WTC11 (cell line): ENCODE results near the gene ZNF736.
"Not testable (repeated sequence)": the region's sequence is repeated elsewhere in the genome, so short reads cannot be mapped to it uniquely, and the experiment has no call there.

Source experiments
- CREB1 ChIP-seq: sonication (generic); formaldehyde crosslinking; IDR thresholded peaks from 2 replicates; pipeline ENCODE4 v1.8.0; 2023; ENCODE audit warnings: mild to moderate bottlenecking, missing genetic modification reagents
- CREM ChIP-seq: sonication (generic); formaldehyde crosslinking; IDR thresholded peaks from 2 replicates; pipeline ENCODE4 v1.8.1; 2022; ENCODE audit warnings: mild to moderate bottlenecking, missing genetic modification reagents, moderate library complexity
- ELF4 ChIP-seq: sonication (generic); formaldehyde crosslinking; IDR thresholded peaks from 2 replicates; pipeline ENCODE4 v1.8.1; 2022; ENCODE audit warnings: low read depth, mild to moderate bottlenecking, moderate library complexity, missing genetic modification reagents
- FOXP1 ChIP-seq: sonication (generic); formaldehyde crosslinking; IDR thresholded peaks from 2 replicates; pipeline ENCODE4 v1.8.0; 2022; ENCODE audit warnings: missing genetic modification reagents, mild to moderate bottlenecking, moderate library complexity, borderline replicate concordance
- MYBL2 ChIP-seq: sonication (generic); formaldehyde crosslinking; IDR thresholded peaks from 2 replicates; pipeline ENCODE4 v1.8.1; 2023; ENCODE audit warnings: mild to moderate bottlenecking, moderate library complexity, missing genetic modification reagents
- NR2C2 ChIP-seq: sonication (generic); formaldehyde crosslinking; IDR thresholded peaks from 2 replicates; pipeline ENCODE4 v1.8.0; 2022; ENCODE audit warnings: mild to moderate bottlenecking, missing genetic modification reagents
- TCF7 ChIP-seq: sonication (generic); formaldehyde crosslinking; IDR thresholded peaks from 2 replicates; pipeline ENCODE4 v1.8.0; 2022; ENCODE audit warnings: mild to moderate bottlenecking, low read depth, missing genetic modification reagents, moderate library complexity
- TF ChIP-seq, protein P1 (sequence below): fragments of 200-600 bp; IDR thresholded peaks from 2 replicates; pipeline ENCODE4 v1.8.0; 2022; ENCODE audit warnings: antibody characterized with exemption
- TF ChIP-seq, protein P2 (sequence below): sonication (generic); formaldehyde crosslinking; IDR thresholded peaks from 2 replicates; pipeline ENCODE4 v1.8.0; 2022; ENCODE audit warnings: mild to moderate bottlenecking, missing genetic modification reagents
- TF ChIP-seq, protein P3 (sequence below): fragments of 250-450 bp; sonication (Bioruptor Pico); IDR thresholded peaks from 2 replicates; pipeline ENCODE4 v2.1.2; 2022; ENCODE audit warnings: mild to moderate bottlenecking, moderate library complexity
- TF ChIP-seq, protein P4 (sequence below): sonication (generic); formaldehyde crosslinking; conservative IDR thresholded peaks from 2 replicates; pipeline ENCODE4 v1.8.1; 2023; ENCODE audit warnings: mild to moderate bottlenecking, low read depth, missing genetic modification reagents, moderate library complexity

DNA sequence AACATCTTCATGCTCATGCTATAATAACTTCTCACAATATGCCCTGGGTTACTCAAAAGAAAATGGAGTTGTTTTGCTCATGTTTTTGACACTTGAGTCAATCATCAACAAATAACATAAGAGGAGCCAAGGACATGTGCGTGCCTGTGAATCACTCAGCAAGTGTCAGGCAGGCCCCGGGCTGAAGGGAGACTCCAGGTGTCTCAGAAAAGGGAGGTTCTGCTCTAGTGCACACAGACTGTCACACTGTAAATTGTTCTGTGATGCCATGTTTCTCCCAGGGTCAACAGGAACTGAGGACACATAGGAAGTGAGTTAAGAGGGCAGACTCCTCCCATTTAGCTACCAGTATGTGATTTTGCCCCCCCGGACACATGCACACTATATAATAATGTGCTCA, 10.4 kb downstream of the ZNF736 start:
- TF ChIP-seq, protein P1, sequence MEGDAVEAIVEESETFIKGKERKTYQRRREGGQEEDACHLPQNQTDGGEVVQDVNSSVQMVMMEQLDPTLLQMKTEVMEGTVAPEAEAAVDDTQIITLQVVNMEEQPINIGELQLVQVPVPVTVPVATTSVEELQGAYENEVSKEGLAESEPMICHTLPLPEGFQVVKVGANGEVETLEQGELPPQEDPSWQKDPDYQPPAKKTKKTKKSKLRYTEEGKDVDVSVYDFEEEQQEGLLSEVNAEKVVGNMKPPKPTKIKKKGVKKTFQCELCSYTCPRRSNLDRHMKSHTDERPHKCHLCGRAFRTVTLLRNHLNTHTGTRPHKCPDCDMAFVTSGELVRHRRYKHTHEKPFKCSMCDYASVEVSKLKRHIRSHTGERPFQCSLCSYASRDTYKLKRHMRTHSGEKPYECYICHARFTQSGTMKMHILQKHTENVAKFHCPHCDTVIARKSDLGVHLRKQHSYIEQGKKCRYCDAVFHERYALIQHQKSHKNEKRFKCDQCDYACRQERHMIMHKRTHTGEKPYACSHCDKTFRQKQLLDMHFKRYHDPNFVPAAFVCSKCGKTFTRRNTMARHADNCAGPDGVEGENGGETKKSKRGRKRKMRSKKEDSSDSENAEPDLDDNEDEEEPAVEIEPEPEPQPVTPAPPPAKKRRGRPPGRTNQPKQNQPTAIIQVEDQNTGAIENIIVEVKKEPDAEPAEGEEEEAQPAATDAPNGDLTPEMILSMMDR, result not testable (repeated sequence)
- not testable (repeated sequence) for TF ChIP-seq MYBL2; ELF4 (CRISPR knock-in tag); TCF7; CREB1; NR2C2 (CRISPR knock-in tag); CREM (CRISPR knock-in tag); FOXP1 (CRISPR knock-in tag)
- TF ChIP-seq, protein P2, sequence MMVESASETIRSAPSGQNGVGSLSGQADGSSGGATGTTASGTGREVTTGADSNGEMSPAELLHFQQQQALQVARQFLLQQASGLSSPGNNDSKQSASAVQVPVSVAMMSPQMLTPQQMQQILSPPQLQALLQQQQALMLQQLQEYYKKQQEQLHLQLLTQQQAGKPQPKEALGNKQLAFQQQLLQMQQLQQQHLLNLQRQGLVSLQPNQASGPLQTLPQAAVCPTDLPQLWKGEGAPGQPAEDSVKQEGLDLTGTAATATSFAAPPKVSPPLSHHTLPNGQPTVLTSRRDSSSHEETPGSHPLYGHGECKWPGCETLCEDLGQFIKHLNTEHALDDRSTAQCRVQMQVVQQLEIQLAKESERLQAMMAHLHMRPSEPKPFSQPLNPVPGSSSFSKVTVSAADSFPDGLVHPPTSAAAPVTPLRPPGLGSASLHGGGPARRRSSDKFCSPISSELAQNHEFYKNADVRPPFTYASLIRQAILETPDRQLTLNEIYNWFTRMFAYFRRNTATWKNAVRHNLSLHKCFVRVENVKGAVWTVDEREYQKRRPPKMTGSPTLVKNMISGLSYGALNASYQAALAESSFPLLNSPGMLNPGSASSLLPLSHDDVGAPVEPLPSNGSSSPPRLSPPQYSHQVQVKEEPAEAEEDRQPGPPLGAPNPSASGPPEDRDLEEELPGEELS (CRISPR knock-in tag), result not testable (repeated sequence)
- TF ChIP-seq, protein P3, sequence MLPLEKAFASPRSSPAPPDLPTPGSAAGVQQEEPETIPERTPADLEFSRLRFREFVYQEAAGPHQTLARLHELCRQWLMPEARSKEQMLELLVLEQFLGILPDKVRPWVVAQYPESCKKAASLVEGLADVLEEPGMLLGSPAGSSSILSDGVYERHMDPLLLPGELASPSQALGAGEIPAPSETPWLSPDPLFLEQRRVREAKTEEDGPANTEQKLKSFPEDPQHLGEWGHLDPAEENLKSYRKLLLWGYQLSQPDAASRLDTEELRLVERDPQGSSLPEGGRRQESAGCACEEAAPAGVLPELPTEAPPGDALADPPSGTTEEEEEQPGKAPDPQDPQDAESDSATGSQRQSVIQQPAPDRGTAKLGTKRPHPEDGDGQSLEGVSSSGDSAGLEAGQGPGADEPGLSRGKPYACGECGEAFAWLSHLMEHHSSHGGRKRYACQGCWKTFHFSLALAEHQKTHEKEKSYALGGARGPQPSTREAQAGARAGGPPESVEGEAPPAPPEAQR, result not testable (repeated sequence)
- TF ChIP-seq, protein P4, sequence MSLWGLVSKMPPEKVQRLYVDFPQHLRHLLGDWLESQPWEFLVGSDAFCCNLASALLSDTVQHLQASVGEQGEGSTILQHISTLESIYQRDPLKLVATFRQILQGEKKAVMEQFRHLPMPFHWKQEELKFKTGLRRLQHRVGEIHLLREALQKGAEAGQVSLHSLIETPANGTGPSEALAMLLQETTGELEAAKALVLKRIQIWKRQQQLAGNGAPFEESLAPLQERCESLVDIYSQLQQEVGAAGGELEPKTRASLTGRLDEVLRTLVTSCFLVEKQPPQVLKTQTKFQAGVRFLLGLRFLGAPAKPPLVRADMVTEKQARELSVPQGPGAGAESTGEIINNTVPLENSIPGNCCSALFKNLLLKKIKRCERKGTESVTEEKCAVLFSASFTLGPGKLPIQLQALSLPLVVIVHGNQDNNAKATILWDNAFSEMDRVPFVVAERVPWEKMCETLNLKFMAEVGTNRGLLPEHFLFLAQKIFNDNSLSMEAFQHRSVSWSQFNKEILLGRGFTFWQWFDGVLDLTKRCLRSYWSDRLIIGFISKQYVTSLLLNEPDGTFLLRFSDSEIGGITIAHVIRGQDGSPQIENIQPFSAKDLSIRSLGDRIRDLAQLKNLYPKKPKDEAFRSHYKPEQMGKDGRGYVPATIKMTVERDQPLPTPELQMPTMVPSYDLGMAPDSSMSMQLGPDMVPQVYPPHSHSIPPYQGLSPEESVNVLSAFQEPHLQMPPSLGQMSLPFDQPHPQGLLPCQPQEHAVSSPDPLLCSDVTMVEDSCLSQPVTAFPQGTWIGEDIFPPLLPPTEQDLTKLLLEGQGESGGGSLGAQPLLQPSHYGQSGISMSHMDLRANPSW (CRISPR knock-in tag), result not testable (repeated sequence)
